Non-pigmented ciliary epithelial cell (primary cell): ENCODE data around the gene DHCR24.

ENCODE experiments used
- DNase-seq: peaks from one replicate; pipeline ENCODE4 v3.0.0-alpha.2; 2010; ENCODE audit warnings: low read depth

DHCR24 gene

DNA sequence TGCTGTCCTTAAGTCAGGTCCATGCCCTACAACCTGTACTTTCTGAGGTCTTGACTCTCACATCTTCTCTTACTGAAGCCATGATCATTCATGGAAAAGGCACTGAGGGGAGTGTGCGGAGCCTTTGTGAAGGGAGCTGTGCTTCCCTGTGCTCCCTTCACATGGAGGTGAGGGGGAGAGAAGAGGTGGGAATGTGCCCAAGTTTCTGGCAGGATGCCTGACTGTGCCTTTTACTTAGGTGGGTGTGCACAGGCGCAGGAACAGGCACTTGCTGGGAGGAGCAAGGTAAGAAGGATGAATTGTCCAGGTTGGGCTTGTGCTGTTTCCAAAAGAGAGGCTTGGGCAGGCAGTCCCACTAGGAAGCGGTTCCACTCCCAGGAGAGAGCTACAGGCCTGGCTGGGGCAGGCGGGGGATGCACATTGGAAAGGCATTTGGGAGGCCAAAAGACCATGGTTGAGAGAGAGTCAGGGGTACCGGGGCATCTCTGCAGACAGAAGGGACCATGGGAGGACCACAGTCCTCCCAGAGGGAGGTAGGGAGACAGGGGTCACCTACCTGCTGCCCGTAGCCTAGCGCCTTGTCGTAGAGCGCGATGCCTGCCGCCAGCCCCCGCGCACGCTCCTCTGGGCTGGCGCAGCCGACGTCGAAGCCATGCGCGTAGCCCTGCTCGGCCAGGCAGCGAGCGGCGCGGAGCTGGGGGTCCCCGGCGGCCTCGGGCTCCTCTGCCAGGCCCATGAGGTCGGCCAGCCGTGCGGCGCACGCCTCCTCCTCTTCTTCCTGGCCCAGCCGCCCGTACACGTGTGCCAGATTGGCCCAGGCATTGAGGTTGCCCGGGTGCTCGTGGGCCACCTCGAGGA lies 86.7 kb downstream of the DHCR24 start:
- DNase-seq = no peak
